AG04450 (cell line): ENCODE data around the gene ZNF146. TPM values are rescaled to one million over a fixed set of nuclear protein-coding genes. Genes with fewer than 3 reads are reported as not detected.
"Not testable (repeated sequence)": the region's sequence is repeated elsewhere in the genome, so short reads cannot be mapped to it uniquely, and the experiment has no call there.

Experiments used
- CTCF ChIA-PET: fragments of 300-600, 350-600 bp; formaldehyde crosslinking; extraction: SDS; loops from one replicate; lab custom pipeline; 2022; ENCODE audit warnings: antibody characterized with exemption, inconsistent platforms; lab: Charles Lee
- POLR2A ChIA-PET: fragments of 350-600 bp; formaldehyde crosslinking; extraction: SDS; loops from one replicate; lab custom pipeline; 2021; ENCODE audit warnings: antibody characterized with exemption, inconsistent platforms; lab: Yijun Ruan, JAX
- DNase-seq: peaks from one replicate; pipeline ENCODE4 v3.0.0-alpha.2; 2011; ENCODE audit warnings: low read depth, low spot score
- H3K27ac ChIP-seq: one replicate; pipeline ENCODE4 v1.5.1; 2012; ENCODE audit warnings: low read depth, low read length, control low read depth
- H3K27me3 ChIP-seq: one replicate; pipeline ENCODE4 v1.6.0; 2012; ENCODE audit warnings: low read length; ENCODE audit not compliant: control insufficient read depth, insufficient read depth
- H3K4me3 ChIP-seq: 2 replicates; pipeline ENCODE4 v1.5.1; 2011; ENCODE audit warnings: mild to moderate bottlenecking, low read depth, low read length, control low read depth
- H3K9me3 ChIP-seq: 2 replicates; pipeline ENCODE4 v1.5.1; 2012; ENCODE audit warnings: low read length; ENCODE audit not compliant: control insufficient read depth, insufficient read depth
- polyA plus RNA-seq: library from polyadenylated mRNA; depleted of rRNA; stranded (reverse); fragments of >200 nt; gene quantifications from 2 replicates; pipeline ENCODE4 v1.2.3, GENCODE V29; 2011
- TF ChIP-seq, protein P1 (sequence below): IDR thresholded peaks from 2 replicates; pipeline ENCODE4 v1.5.1; 2011; ENCODE audit warnings: low read depth, low read length, control low read depth, inconsistent platforms

ZNF146 gene
- polyA plus RNA-seq, 1 experiment, result 107 TPM

DNA sequence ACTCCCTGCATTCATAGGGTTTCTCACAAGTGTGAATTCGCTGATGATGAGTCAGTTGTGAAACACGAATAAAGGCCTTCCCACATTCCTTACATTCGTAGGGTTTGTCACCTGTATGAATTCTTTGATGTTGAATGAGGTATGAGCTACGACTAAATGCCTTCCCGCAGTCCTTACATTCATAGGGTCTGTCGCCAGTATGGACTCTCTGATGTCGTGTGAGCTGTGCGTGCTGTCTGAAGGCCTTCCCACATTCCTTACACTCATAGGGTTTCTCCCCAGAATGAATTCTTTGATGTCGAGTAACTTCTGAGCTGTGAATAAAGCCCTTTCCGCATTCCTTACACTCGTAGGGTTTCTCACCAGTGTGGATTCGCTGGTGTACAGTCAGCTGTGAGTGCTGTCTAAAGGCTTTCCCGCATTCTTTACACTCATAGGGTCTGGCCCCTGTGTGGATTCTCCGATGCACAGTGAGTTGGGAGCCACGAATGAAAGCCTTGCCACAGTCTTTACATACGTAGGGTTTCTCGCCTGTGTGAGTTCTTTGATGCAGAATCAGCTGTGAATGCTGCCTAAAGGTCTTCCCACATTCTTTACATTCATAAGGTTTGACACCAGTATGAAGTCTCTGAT, 32.2 kb upstream of the ZNF146 start:
- Histone ChIP-seq H3K4me3 (no peak overlapping the region), H3K9me3 (peaks cover 9% of the 10 kb centered on the region; the same call in 1 of the 2 replicates), H3K27me3 (no peaks in the 10 kb centered on the region), H3K27ac (no peak overlapping the region)
- DNase-seq, result no peak
- TF ChIP-seq, protein P1, sequence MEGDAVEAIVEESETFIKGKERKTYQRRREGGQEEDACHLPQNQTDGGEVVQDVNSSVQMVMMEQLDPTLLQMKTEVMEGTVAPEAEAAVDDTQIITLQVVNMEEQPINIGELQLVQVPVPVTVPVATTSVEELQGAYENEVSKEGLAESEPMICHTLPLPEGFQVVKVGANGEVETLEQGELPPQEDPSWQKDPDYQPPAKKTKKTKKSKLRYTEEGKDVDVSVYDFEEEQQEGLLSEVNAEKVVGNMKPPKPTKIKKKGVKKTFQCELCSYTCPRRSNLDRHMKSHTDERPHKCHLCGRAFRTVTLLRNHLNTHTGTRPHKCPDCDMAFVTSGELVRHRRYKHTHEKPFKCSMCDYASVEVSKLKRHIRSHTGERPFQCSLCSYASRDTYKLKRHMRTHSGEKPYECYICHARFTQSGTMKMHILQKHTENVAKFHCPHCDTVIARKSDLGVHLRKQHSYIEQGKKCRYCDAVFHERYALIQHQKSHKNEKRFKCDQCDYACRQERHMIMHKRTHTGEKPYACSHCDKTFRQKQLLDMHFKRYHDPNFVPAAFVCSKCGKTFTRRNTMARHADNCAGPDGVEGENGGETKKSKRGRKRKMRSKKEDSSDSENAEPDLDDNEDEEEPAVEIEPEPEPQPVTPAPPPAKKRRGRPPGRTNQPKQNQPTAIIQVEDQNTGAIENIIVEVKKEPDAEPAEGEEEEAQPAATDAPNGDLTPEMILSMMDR, result no peak
- CTCF ChIA-PET, result no interaction called here
- POLR2A ChIA-PET, result no interaction called here

GRCh38 chr19:36183245-36183628, 31.7 kb upstream of the ZNF146 start:
- Histone ChIP-seq H3K9me3 (peaks cover 9% of the 10 kb centered on the region; the same call in 1 of the 2 replicates), H3K4me3 (no peak overlapping the region), H3K27ac (no peak overlapping the region), H3K27me3 (no peaks in the 10 kb centered on the region)
- CTCF ChIA-PET, result no interaction called here
- POLR2A ChIA-PET, result no interaction called here
- no peak for DNase-seq
- TF ChIP-seq, protein P1, result no peak

DNA sequence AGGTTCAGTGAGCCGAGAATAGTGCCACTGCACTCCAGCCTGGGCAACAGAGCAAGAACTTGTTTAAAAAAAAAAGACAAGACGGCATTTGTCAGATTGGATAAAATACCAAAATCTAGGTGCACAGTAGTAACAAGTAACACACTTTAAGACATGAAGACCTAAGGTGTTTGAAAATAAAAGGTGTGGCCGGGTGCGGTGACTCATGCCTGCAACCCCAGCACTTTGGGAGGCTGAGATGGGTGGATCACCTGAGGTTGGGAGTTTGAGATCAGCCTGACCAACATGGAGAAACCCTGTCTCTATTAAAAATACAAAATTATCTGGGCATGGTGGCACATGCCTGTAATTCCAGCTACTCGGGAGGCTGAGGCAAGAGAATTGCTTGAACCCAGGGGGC, 28.2 kb upstream of the ZNF146 start:
- not testable (repeated sequence) for H3K27me3 ChIP-seq, DNase-seq, H3K27ac ChIP-seq, H3K4me3 ChIP-seq, H3K9me3 ChIP-seq
- CTCF ChIA-PET, result interaction anchor here (0.8 kb wide), 1 partner anchor 17 kb away, joined by 3 read pairs; no protein-coding TSS in a partner anchor
- POLR2A ChIA-PET, result interaction anchor here (0.7 kb wide), 1 partner anchor 55 kb away, joined by 6 read pairs; no protein-coding TSS in a partner anchor

DNA sequence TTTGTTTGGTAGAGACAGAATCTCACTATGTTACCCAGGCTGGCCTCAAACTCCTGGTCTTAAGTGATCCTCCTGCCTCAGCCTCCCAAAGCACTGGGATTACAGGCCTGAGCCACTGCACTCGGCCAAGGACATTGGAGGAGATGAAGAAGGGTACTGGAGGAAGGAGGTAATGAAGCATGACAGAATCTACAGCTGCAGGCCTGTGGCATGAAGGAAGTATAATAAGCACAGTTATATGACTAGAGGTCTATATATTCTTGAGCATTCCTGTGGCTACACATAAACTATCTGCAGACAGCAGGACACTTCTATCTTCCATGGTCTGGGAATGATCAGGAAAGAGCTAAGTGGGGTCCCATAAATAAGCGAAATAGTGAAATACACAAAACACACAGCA, 18.7 kb upstream of the ZNF146 start:
- Histone ChIP-seq H3K27me3 (no peaks in the 10 kb centered on the region), H3K9me3 (no peaks in the 10 kb centered on the region), H3K4me3 (no peak overlapping the region), H3K27ac (no peak overlapping the region)
- TF ChIP-seq, protein P1, result no peak
- CTCF ChIA-PET, result no interaction called here
- POLR2A ChIA-PET, result no interaction called here
- DNase-seq, result no peak

- H3K9me3 ChIP-seq, result no peaks in the 10 kb centered on the region
- H3K27ac ChIP-seq, result no peak overlapping the region
- no peak overlapping the region for H3K4me3 ChIP-seq
- no peaks in the 10 kb centered on the region for H3K27me3 ChIP-seq
- ChIA-PET CTCF (no interaction called here), POLR2A (no interaction called here)
- TF ChIP-seq, protein P1, result no peak
- DNase-seq, result no peak
Observed at GRCh38 chr19:36198119-36198518, 16.8 kb upstream of the ZNF146 start.
